GM21576 (cell line): Measurements from ENCODE around the gene OR2L2.
"Not testable (repeated sequence)": the region's sequence is repeated elsewhere in the genome, so short reads cannot be mapped to it uniquely, and the experiment has no call there.

Experiments used
- ATAC-seq: cut with Tn5 transposase; IDR thresholded peaks from one replicate; pipeline ENCODE4 v1.9.1; 2021; ENCODE audit warnings: mild to moderate bottlenecking, moderate library complexity; ENCODE audit not compliant: unreplicated experiment

The OR2L2 gene, protein sequence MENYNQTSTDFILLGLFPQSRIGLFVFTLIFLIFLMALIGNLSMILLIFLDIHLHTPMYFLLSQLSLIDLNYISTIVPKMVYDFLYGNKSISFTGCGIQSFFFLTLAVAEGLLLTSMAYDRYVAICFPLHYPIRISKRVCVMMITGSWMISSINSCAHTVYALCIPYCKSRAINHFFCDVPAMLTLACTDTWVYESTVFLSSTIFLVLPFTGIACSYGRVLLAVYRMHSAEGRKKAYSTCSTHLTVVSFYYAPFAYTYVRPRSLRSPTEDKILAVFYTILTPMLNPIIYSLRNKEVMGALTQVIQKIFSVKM

DNA sequence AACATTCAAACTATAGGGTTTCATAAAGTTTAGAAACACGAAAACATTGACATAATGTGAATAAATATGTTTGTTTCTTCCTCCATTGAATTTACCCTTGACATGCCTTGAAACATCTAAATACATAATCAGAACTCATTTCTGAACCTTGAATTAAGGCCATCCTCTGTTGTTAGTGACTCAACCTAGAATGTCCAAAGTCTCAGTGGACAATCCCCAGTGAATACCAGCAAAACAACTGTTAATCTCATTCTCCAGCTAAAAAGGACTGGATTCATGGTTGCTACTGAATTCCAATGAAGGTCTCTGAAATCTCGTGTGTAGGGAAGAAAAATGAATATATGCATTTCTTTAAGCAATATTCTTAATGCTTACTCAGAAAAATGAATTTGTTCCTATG lies at the start of gene OR2L2:
Gene OR2L2 (plus strand): TSS at position 301 of the 400 bp plus-strand sequence. CDS start 8,198 bp downstream, outside the sequence.
- ATAC-seq: no peak

DNA sequence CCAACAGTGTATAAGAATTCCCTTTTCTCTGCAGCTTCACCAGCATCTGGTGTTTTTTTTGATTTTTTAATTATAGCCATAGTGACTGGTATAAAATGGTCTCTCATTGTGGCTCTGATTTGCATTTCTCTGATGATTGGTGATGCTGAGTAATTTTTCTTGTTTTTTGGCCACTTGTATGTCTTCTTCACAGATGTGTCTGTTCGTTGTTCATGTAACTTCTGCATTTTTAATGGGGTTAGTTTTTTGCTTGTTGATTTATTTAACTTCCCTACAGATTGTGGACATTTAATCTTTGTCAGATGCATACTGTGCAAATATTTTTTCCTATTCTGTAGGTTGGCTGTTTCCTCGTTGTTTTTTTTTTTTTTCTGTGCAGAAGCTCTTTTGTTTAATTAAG lies 36.9 kb upstream of the OR2L2 start:
- ATAC-seq: no peak

DNA sequence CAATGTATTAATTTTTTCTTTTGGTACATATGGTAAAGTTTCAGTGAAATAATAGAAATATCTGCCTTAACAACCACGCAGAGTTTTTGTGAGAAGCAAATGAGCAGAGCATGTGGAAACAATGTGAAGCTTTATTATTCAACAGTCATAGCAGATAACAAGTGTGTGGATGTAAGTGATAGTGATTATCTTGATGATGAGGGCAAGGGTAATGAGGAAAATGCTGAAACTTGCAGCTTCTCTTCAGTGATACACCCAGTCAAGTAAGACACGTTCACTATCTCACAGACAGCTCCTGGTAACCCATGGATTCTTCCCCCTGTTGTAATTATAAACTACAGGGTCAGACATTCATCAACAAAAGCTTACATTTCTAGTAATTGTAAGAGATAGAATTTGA lies 31.1 kb upstream of the OR2L2 start:
- ATAC-seq: no peak

DNA sequence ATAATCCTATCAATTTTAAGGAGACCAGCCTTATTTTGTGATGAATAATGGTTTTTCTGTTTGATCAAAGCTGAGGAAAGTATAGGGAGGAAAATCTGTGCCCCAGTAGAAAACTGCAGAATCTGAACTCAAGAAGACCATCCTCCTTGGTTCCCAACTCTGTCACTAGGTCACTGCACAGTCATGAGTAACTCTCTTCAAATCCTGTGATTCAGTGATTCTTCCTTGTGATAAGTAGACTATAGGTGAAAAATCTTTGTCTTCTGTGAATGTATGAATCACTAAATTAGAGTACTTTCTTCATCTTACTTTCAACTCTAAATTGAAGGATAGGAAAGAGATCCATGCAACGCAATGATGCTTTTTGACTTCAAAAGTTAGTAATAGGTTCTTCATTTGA lies 29.7 kb upstream of the OR2L2 start:
- no peak for ATAC-seq

DNA sequence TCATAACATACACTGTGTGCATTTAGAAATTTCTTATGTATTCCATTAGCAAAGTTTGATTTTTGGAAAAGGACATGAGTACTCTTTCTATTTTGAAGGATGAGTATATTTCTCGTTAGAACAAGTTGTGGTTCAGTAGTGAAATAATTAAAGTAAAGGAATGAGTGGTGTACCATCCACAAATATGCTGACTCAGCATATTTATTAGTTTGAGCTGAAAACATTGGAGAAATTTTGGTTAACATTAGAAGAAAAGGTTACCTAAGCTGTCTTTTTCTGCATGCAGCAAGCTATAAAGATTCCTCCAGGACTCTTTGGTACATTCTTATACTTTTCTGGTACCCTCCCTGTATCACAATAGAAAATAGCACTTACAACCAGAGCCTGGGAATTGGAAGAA lies 22.1 kb upstream of the OR2L2 start:
- no peak for ATAC-seq

DNA sequence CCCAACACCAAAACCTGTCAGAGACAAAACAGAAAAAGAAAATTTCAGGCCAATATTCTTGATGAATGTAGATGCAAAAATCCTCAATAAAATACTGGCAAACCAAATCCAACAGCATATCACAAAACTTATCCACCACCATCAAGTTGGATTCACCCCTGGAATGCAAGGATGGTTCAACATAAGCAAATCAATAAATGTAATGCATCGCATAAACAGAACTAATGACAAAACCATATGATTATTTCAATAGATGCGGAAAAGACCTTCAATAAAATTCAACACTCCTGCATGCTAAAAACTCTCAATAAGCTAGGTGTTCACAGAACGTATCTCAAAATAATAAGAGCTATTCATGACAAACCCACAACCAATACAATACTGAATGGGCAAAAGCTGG lies 20.2 kb upstream of the OR2L2 start:
- no peak for ATAC-seq

DNA sequence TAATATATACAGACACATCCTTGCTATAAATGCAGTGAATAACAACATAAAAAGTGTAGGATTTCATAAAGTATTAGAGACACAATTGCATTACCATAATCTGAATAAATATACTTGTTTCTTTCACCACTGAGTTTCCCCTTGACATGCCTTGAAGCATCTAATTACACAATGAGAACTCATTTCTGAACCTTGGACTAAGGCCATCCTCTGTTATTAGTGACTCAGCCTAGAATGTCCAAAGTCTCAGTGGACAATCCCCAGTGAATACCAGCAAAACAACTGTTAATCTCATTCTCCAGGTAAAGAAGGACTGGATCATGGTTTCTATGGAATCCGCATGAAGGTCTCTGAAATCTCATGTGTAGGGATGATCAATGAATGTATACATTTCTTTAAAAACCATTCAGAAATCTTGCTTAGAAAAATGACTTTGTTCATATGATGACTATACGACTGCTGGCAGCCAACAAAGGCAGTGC lies 16.6 kb upstream of the OR2L2 start, which contains the start of gene OR2L5:
Gene OR2L5 (plus strand): TSS at position 432 of the 482 bp plus-strand sequence. CDS start 8,288 bp downstream, outside the sequence.
- ATAC-seq: no peak

DNA sequence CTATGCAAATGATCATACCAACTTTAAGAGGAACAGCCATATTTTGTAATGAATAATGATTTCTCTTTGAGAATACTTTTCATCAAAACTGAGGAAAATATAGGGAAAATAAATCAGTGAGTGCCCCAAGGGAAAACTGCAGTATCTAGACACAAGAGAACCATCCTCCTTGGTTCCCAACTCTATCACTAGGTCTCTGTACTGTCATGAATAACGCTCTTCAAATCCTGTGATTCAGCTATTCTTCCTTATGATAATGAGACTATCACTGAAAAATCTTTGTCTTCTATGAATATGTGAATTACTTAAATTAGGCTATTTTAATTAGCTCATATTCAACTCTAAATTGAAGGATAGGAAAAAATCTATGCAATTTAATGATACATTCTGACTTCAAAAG lies 14.1 kb upstream of the OR2L2 start:
- ATAC-seq: no peak

DNA sequence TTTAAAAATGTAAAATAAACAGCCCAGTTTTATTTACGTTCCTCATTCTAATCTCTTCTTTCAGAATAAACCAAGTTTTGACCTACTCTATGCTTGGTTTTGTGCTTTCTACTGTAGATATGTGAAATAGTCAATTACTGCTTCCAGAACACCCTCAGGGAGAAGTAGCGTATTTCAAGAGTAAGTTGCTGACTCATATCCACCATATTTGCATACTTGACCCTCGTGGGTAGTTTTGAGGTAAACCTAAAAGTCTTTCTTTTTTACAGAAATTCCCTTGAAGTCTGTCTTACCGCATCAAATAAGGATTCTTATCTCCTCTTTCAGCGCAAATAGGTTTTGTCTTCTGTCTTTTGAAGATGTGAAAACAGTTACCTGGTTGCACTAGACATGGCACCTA lies 15.3 kb downstream of the OR2L2 start:
- no peak for ATAC-seq

DNA sequence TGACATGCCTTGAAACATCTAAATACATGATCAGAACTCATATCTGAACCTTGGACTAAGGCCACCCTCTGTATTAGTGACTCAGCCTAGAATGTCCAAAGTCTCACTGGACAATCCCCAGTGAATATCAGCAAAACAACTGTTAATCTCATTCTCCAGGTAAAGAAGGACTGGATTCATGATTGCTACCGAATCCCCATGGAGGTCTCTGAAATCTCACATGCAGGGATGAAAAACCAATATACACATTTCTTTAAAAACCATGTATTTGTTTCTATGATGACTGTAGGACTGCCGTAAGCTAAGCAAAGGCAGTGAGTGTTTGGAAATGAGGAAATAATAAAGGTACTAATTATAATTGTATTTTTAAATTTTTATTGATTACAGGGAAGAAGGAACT lies 16.7 kb downstream of the OR2L2 start, which contains the start of gene OR2L3:
Gene OR2L3 (plus strand): TSS at position 301 of the 400 bp plus-strand sequence. CDS start 13,846 bp downstream, outside the sequence.
- no peak for ATAC-seq

DNA sequence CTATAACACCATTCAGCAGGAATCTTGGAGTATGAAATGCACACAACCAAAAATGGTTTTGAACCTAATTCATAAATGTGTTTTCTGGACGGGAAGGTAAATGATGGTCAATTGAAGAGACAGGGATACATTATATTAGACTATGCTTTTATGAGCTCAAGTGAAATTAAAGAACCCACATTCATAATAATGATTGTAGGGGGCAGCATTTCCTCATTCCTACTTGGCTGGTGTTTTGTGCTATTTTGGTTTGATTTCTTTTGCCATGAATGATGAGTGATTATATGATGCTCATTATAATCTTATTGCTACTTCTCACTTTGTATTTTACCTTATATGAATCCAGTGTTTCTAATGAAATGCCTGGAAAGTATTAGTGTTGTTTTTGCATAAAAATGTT lies 17.1 kb downstream of the OR2L2 start:
- ATAC-seq: no peak

DNA sequence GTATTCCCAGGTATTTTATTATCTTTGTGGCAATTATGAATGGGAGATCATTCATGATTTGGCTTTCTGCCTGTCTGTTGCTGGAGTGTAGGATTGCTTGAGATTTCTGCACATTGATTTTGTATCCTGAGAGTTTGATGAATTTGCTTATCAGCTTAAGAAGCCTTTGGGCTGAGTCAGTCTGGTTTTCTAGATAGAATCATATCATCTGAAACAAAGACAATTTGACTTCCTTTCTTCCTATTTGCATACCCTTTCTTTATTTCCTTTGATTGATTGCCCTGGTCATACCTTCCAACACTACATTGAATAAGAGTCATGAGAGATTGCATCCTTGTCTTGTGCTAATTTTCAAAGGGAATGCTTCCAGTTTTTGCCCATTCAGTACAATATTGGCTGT lies 24.8 kb downstream of the OR2L2 start:
- no peak for ATAC-seq

DNA sequence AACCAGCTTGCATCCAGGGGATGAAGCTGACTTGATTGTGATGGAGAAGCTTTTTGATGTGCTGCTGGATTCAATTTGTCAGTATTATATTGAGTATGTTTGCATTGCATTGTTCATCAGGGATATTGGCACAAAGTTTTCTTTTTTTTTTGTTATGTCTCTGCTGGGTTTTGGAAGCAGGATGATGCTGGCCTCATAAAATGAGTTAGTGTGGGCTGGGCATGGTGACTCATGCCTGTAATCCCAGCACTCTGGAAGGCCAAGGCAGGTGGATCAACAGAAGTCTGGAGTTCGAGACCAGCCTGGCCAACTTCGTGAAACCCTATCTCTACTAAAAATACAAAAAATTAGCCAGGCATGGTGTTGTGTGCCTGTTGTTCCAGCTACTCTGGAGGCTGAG lies 25.4 kb downstream of the OR2L2 start:
- ATAC-seq: no peak

DNA sequence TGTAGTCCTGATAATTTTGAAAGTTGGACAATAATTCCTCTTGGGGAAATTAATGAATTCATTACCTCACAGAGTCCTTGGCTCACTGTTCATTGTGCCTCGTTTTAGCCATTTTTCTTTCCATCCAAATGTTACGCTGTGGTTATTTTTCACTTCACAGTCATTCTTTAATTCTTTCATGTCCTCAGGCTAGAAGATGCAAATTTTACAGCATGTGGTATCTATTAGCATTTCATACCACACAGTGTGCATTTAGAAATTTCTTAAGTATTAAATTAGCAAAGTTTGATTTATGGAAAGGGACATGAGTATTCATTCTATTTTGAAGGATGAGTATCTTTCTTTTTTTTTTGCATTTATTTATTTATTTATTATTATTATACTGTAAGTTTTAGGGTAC lies 35.2 kb downstream of the OR2L2 start:
- ATAC-seq: no peak

DNA sequence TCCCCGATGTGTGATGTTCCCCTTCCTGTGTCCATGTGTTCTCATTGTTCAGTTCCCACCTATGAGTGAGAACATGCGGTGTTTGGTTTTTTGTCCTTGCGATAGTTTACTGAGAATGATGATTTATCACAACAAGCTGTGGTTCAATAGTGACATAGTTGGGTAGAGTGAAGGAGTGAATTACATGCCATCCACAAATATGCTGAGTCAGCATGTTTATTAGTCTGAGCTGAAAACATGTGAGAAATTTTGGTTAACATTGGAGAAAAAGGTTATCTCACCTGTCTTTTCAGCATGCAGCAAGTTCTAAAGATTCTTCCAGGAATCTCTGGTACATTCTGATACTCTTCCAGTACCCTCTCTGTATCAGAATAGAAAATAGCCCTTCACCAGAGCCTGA lies 35.7 kb downstream of the OR2L2 start:
- ATAC-seq: no peak

DNA sequence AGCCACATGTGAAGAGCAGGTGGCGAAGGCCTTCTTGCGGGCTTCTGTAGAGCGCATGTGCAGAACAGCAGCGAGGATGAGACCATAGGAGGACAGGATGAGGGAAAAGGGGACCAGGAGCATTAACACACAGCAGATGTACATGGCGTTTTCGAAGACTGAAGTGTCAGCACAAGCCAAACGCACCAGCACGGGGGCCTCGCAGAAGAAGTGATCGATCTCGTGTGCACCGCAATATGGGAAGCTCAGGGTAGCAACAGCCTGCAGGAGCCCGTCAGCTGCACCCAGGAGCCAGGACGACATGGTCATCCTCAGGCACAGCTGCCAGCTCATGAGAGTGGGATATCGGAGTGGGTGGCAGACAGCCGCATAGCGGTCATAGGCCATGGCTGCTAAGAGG lies 54.0 kb downstream of the OR2L2 start:
- not testable (repeated sequence) for ATAC-seq
